Measurements from ENCODE around the gene SYNGR3.
A peak's percentile ranks its signal among the peaks of the same experiment; 100 is the strongest.
"Not testable (repeated sequence)": the region's sequence is repeated elsewhere in the genome, so short reads cannot be mapped to it uniquely, and the experiment has no call there.

SYNGR3 gene

GRCh38 chr16:1989209-1990100, at the start of gene SYNGR3:
SYNGR3 (plus strand) TSS chr16:1989970; CDS start chr16:1990103, 133 bp downstream.
- no peak for DNase-seq

- no peak for DNase-seq
Measured at GRCh38 chr16:1940273-1941161, 49.3 kb upstream of the SYNGR3 start.

- no peak for DNase-seq
Measured at GRCh38 chr16:1941162-1942046, 48.4 kb upstream of the SYNGR3 start.

GRCh38 chr16:1942047-1942809, 47.5 kb upstream of the SYNGR3 start:
- DNase-seq = no peak

GRCh38 chr16:1942810-1943726, 46.7 kb upstream of the SYNGR3 start, which contains the start of gene MSRB1:
MSRB1 (minus strand) TSS chr16:1943199; CDS start chr16:1943156, 43 bp downstream.
- peak; percentile 99 for DNase-seq

GRCh38 chr16:1944612-1945199, 45.1 kb upstream of the SYNGR3 start:
- DNase-seq = no peak

GRCh38 chr16:1945559-1946391, 44.0 kb upstream of the SYNGR3 start:
- no peak for DNase-seq

- DNase-seq = no peak
Measured at GRCh38 chr16:1946495-1947368, 43.0 kb upstream of the SYNGR3 start.

- DNase-seq = no peak
Measured at GRCh38 chr16:1947369-1947670, 42.5 kb upstream of the SYNGR3 start.

- no peak for DNase-seq
Measured at GRCh38 chr16:1949507-1949906, 40.3 kb upstream of the SYNGR3 start.

- no peak for DNase-seq
Measured at GRCh38 chr16:1950047-1950446, 39.7 kb upstream of the SYNGR3 start.

- no peak for DNase-seq
Measured at GRCh38 chr16:1950559-1950958, 39.2 kb upstream of the SYNGR3 start.

GRCh38 chr16:1953734-1954133, 36.0 kb upstream of the SYNGR3 start:
- DNase-seq = no peak

- DNase-seq = not testable (repeated sequence)
Measured at GRCh38 chr16:1957434-1958142, 32.2 kb upstream of the SYNGR3 start.

GRCh38 chr16:1958143-1958491, 31.7 kb upstream of the SYNGR3 start:
- not testable (repeated sequence) for DNase-seq

GRCh38 chr16:1958715-1959268, 31.0 kb upstream of the SYNGR3 start:
- no peak for DNase-seq

GRCh38 chr16:1959269-1960039, 30.3 kb upstream of the SYNGR3 start, which contains the start of gene NDUFB10:
NDUFB10 (plus strand) TSS chr16:1959538; CDS start chr16:1959625, 87 bp downstream.
- peak; percentile 97 for DNase-seq

Data from activated CD4-positive, CD25-positive, alpha-beta regulatory T cell treated with anti-CD3 and anti-CD28 coated beads, Interleukin-2, amount 50 U/mL, for 72 hours (primary cell).